ENCODE measurements around the gene MVB12B. TPM values are rescaled to one million over a fixed set of nuclear protein-coding genes. Genes with fewer than 3 reads are reported as not detected.

The MVB12B gene
- total and polyA plus RNA-seq, 2 experiments from 2014 or later = 19.0 to 29.9 TPM

GRCh38 chr9:126429190-126429589 lies 102.6 kb downstream of the MVB12B start:
- no peak overlapping the region for H3K4me3 ChIP-seq
- no peak overlapping the region for H3K27ac ChIP-seq
- H3K27me3 ChIP-seq = no peaks in the 10 kb centered on the region
- no peak for DNase-seq (ENCODE audit: low read depth in 1 of 2, low spot score in 1 of 2)
- no peaks in the 10 kb centered on the region for H3K4me1 ChIP-seq (ENCODE audit: low read depth)
- H3K9me3 ChIP-seq (ENCODE audit: low read depth) = no peaks in the 10 kb centered on the region
- TF ChIP-seq CTCF (IDR thresholded peaks at IDR 0.05; ENCODE audit: low read depth, low read length) = no peak
- H3K36me3 ChIP-seq = peaks cover 5% of the 10 kb centered on the region

- TF ChIP-seq CTCF (IDR thresholded peaks at IDR 0.05; ENCODE audit: low read depth, low read length) = no peak
- Histone ChIP-seq H3K36me3 (no peaks in the 10 kb centered on the region), H3K4me3 (no peak overlapping the region), H3K27me3 (no peaks in the 10 kb centered on the region), H3K4me1 (ENCODE audit: low read depth) (no peaks in the 10 kb centered on the region), H3K9me3 (ENCODE audit: low read depth) (no peaks in the 10 kb centered on the region), H3K27ac (no peak overlapping the region)
- DNase-seq (ENCODE audit: low read depth in 1 of 2, low spot score in 1 of 2) = no peak
Observed at GRCh38 chr9:126430124-126430523, 103.5 kb downstream of the MVB12B start.

DNA sequence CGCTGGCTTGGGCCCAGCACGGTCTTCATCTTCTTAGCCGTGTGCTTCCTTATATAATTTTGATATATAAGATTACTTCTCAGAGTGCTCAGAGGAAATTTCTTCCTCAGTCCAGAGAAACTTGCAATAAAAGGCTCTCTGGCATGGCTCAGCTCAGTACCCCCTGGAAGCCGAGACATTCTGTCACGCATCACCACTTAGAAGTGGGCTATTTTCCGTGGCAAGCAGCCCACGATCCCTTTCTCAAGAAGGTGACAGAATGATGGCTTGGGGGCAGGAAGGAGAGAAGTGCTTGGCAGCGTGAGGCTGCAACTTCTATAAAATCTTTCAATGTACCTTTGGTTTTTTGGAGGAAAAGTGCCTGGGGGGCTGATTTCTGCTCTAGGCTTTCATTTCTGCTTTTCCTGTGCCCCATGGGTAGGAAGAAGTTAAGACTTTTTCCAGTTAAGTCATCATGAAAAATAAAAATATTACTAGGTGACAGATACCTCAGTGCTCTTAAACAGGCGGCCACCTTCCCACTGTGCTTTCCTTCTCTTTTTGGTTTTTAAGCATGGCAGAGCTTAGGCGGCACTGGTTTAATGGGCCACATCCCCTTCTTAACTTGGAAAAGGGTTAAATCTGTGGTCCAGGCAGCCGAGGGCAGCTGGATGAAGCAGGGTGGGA lies 104.6 kb downstream of the MVB12B start:
- Histone ChIP-seq H3K4me3 (no peak overlapping the region), H3K27ac (no peak overlapping the region)
- no peak for TF ChIP-seq CTCF (IDR thresholded peaks at IDR 0.05; ENCODE audit: low read depth, low read length)

GRCh38 chr9:126432659-126433058 lies 106.0 kb downstream of the MVB12B start:
- H3K36me3 ChIP-seq = no peaks in the 10 kb centered on the region
- H3K27me3 ChIP-seq = no peaks in the 10 kb centered on the region
- H3K9me3 ChIP-seq (ENCODE audit: low read depth) = no peaks in the 10 kb centered on the region
- no peak overlapping the region for H3K27ac ChIP-seq
- no peaks in the 10 kb centered on the region for H3K4me1 ChIP-seq (ENCODE audit: low read depth)
- H3K4me3 ChIP-seq = no peak overlapping the region
- DNase-seq (ENCODE audit: low read depth in 1 of 2, low spot score in 1 of 2) = no peak
- TF ChIP-seq CTCF (IDR thresholded peaks at IDR 0.05; ENCODE audit: low read depth, low read length) = no peak

More for the DNA sequence above, 104.6 kb downstream of the MVB12B start:
- H3K4me1 ChIP-seq (ENCODE audit: low read depth) = no peaks in the 10 kb centered on the region
- DNase-seq (ENCODE audit: low read depth in 1 of 2, low spot score in 1 of 2) = no peak
- H3K27me3 ChIP-seq = no peaks in the 10 kb centered on the region
- no peaks in the 10 kb centered on the region for H3K36me3 ChIP-seq
- no peaks in the 10 kb centered on the region for H3K9me3 ChIP-seq (ENCODE audit: low read depth)

DNA sequence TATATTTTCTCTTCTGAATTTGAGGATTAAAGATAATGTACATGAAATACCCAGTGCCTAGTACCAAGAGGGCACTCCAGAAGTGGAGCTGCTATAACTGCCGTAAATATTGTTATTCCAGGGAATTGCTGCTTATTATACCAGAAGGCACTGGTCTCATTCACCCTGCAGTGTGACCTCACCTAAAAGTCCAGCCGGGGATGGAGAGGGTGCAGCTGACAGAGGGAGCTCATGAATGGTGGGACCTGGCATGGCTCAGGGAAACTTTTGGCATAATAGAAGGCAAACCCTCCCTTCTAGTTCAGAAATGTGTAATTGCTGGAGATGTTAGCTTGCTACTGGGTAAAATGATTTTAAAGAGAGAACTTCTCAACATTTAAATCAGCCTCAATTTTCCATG lies 108.5 kb downstream of the MVB12B start:
- H3K4me1 ChIP-seq (ENCODE audit: low read depth) = peaks cover 4% of the 10 kb centered on the region
- H3K4me3 ChIP-seq = no peak overlapping the region
- H3K27me3 ChIP-seq = no peaks in the 10 kb centered on the region
- no peak for DNase-seq (ENCODE audit: low read depth in 1 of 2, low spot score in 1 of 2)
- no peaks in the 10 kb centered on the region for H3K9me3 ChIP-seq (ENCODE audit: low read depth)
- H3K36me3 ChIP-seq = no peaks in the 10 kb centered on the region
- no peak for TF ChIP-seq CTCF (IDR thresholded peaks at IDR 0.05; ENCODE audit: low read depth, low read length)
- no peak overlapping the region for H3K27ac ChIP-seq
